ENCODE measurements around the gene KIF26B. TPM values are rescaled to one million over a fixed set of nuclear protein-coding genes. Genes with fewer than 3 reads are reported as not detected.

Gene KIF26B
- total RNA-seq, 1 experiment from 2014 or later = 0.04 TPM

GRCh38 chr1:245651093-245651492, 496.3 kb downstream of the KIF26B start:
- no peaks in the 10 kb centered on the region for H3K79me2 ChIP-seq (ENCODE audit: low read length)
- H3K9me3 ChIP-seq (ENCODE audit: low read length) = no peaks in the 10 kb centered on the region
- CTCF ChIA-PET = no interaction called here
- H3K27ac ChIP-seq (ENCODE audit: low read length) = no peak overlapping the region
- TF ChIP-seq EZH2 (IDR thresholded peaks at IDR 0.05; ENCODE audit: low read length, unreplicated experiment) = no peak
- no peak for TF ChIP-seq EZH2phosphoT487 (IDR thresholded peaks at IDR 0.05; ENCODE audit: borderline replicate concordance, low read length)
- no peak for TF ChIP-seq CTCF (conservative IDR thresholded peaks at IDR 0.05; ENCODE audit: low read depth, low read length)
- intact Hi-C loops (cut with micrococcal nuclease) = no loop called here
- BruUV-seq (replicated peaks) = no TSS peak
- no peaks in the 10 kb centered on the region for H3K9me2 ChIP-seq (replicated peaks; ENCODE audit: low read length)
- ATAC-seq = no peak
- H3K4me2 ChIP-seq (ENCODE audit: low read length) = no peak overlapping the region
- no peaks in the 10 kb centered on the region for H3F3A ChIP-seq (ENCODE audit: low read length, unreplicated experiment)
- no peaks in the 10 kb centered on the region for H3K36me3 ChIP-seq (ENCODE audit: low read depth, low read length)
- peaks cover 90% of the 10 kb centered on the region for H3K27me3 ChIP-seq (ENCODE audit: low read length)
- no peaks in the 10 kb centered on the region for H4K20me1 ChIP-seq (ENCODE audit: low read length)
- H3K4me3 ChIP-seq (ENCODE audit: low read length) = no peak overlapping the region
- POLR2A ChIA-PET (ENCODE audit: unreplicated experiment) = no interaction called here
- DNase-seq = no peak
- H3K9ac ChIP-seq (ENCODE audit: low read length) = no peak overlapping the region
- no peaks in the 10 kb centered on the region for H3K4me1 ChIP-seq (ENCODE audit: insufficient read depth, low read length)
- H2AFZ ChIP-seq (ENCODE audit: low read length) = no peak overlapping the region

DNA sequence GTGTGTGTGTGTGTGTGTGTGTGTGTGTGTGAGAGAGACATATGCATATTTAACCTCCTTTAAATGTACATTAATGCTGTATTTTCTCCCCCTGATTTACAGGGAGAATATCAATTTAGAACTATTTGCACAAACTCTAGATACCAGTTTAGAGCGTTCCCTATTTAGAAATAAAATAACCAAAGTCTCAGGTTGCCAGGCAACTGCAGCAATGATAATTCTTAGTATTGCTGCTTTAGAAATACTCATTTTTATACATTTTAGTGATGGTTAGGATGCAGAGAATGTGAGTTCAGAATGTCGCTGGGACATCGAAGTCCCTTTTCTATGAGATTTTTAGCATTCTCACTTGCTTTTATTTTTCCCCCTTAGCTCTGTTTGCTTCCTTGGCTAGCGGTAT, 497.3 kb downstream of the KIF26B start:
- Histone ChIP-seq H3K36me3 (ENCODE audit: low read depth, low read length) (no peaks in the 10 kb centered on the region), H3F3A (ENCODE audit: low read length, unreplicated experiment) (no peaks in the 10 kb centered on the region), H2AFZ (ENCODE audit: low read length) (no peak overlapping the region), H3K9me3 (ENCODE audit: low read length) (no peaks in the 10 kb centered on the region), H3K4me3 (ENCODE audit: low read length) (no peak overlapping the region), H4K20me1 (ENCODE audit: low read length) (no peaks in the 10 kb centered on the region), H3K9ac (ENCODE audit: low read length) (no peak overlapping the region), H3K27me3 (ENCODE audit: low read length) (peaks cover 92% of the 10 kb centered on the region), H3K4me1 (ENCODE audit: insufficient read depth, low read length) (no peaks in the 10 kb centered on the region), H3K27ac (ENCODE audit: low read length) (no peak overlapping the region), H3K9me2 (replicated peaks; ENCODE audit: low read length) (no peaks in the 10 kb centered on the region), H3K4me2 (ENCODE audit: low read length) (no peak overlapping the region), H3K79me2 (ENCODE audit: low read length) (no peaks in the 10 kb centered on the region)
- POLR2A ChIA-PET (ENCODE audit: unreplicated experiment) = no interaction called here
- no TSS peak for BruUV-seq (replicated peaks)
- no peak for ATAC-seq
- TF ChIP-seq EZH2 (IDR thresholded peaks at IDR 0.05; ENCODE audit: low read length, unreplicated experiment) = no peak
- no peak for TF ChIP-seq CTCF (conservative IDR thresholded peaks at IDR 0.05; ENCODE audit: low read depth, low read length)
- no peak for TF ChIP-seq EZH2phosphoT487 (IDR thresholded peaks at IDR 0.05; ENCODE audit: borderline replicate concordance, low read length)
- no peak for DNase-seq
- intact Hi-C loops (cut with micrococcal nuclease) = no loop called here
- CTCF ChIA-PET = no interaction called here

GRCh38 chr1:245652660-245653427, 498.1 kb downstream of the KIF26B start:
- no peak overlapping the region for H3K9ac ChIP-seq (ENCODE audit: low read length)
- ChIA-PET POLR2A (ENCODE audit: unreplicated experiment) (no interaction called here), CTCF (no interaction called here)
- no peaks in the 10 kb centered on the region for H3K79me2 ChIP-seq (ENCODE audit: low read length)
- no peaks in the 10 kb centered on the region for H3K9me3 ChIP-seq (ENCODE audit: low read length)
- intact Hi-C loops (cut with micrococcal nuclease) = no loop called here
- ATAC-seq (no peak), DNase-seq (no peak)
- H3K4me1 ChIP-seq (ENCODE audit: insufficient read depth, low read length) = no peaks in the 10 kb centered on the region
- H2AFZ ChIP-seq (ENCODE audit: low read length) = no peak overlapping the region
- no peak overlapping the region for H3K27ac ChIP-seq (ENCODE audit: low read length)
- H3K9me2 ChIP-seq (replicated peaks; ENCODE audit: low read length) = no peaks in the 10 kb centered on the region
- H4K20me1 ChIP-seq (ENCODE audit: low read length) = no peaks in the 10 kb centered on the region
- no TSS peak for BruUV-seq (replicated peaks)
- TF ChIP-seq CTCF (conservative IDR thresholded peaks at IDR 0.05; ENCODE audit: low read depth, low read length) (no peak), EZH2 (IDR thresholded peaks at IDR 0.05; ENCODE audit: low read length, unreplicated experiment) (no peak), EZH2phosphoT487 (IDR thresholded peaks at IDR 0.05; ENCODE audit: borderline replicate concordance, low read length) (no peak)
- peaks cover 93% of the 10 kb centered on the region for H3K27me3 ChIP-seq (ENCODE audit: low read length)
- no peaks in the 10 kb centered on the region for H3K36me3 ChIP-seq (ENCODE audit: low read depth, low read length)
- H3K4me3 ChIP-seq (ENCODE audit: low read length) = no peak overlapping the region
- H3F3A ChIP-seq (ENCODE audit: low read length, unreplicated experiment) = no peaks in the 10 kb centered on the region
- H3K4me2 ChIP-seq (ENCODE audit: low read length) = no peak overlapping the region
